NK-92 (cell line): ENCODE data around the gene LRRC4C.

ENCODE experiments used
- DNase-seq: peaks from one replicate; lab custom pipeline; 2025; ENCODE audit not compliant: unreplicated experiment; lab: John Stamatoyannopoulos, UW

LRRC4C gene

GRCh38 chr11:40134820-40135570 is 1324.5 kb downstream of the LRRC4C start:
- DNase-seq: no peak

- DNase-seq: no peak
Measured at GRCh38 chr11:40133498-40133897, 1326.0 kb downstream of the LRRC4C start.

GRCh38 chr11:40132912-40133311 is 1326.5 kb downstream of the LRRC4C start:
- DNase-seq: no peak

- no peak for DNase-seq
Measured at GRCh38 chr11:40130427-40130826, 1329.0 kb downstream of the LRRC4C start.

GRCh38 chr11:40129266-40129665 is 1330.2 kb downstream of the LRRC4C start:
- DNase-seq: no peak

GRCh38 chr11:40125054-40125453 is 1334.4 kb downstream of the LRRC4C start:
- no peak for DNase-seq

GRCh38 chr11:40119661-40120060 is 1339.8 kb downstream of the LRRC4C start:
- no peak for DNase-seq

- DNase-seq: no peak
Measured at GRCh38 chr11:40118780-40119179, 1340.7 kb downstream of the LRRC4C start.

GRCh38 chr11:40118026-40118425 is 1341.4 kb downstream of the LRRC4C start:
- no peak for DNase-seq

- no peak for DNase-seq
Measured at GRCh38 chr11:40104941-40105550, 1354.4 kb downstream of the LRRC4C start.

GRCh38 chr11:40100781-40101180 is 1358.7 kb downstream of the LRRC4C start:
- DNase-seq: no peak

GRCh38 chr11:40100162-40100553 is 1359.3 kb downstream of the LRRC4C start:
- no peak for DNase-seq

GRCh38 chr11:40099426-40100161 is 1359.9 kb downstream of the LRRC4C start:
- DNase-seq: no peak

- no peak for DNase-seq
Measured at GRCh38 chr11:40095446-40095845, 1364.0 kb downstream of the LRRC4C start.

GRCh38 chr11:40094954-40095353 is 1364.5 kb downstream of the LRRC4C start:
- no peak for DNase-seq

- DNase-seq: no peak
Measured at GRCh38 chr11:40080434-40080833, 1379.0 kb downstream of the LRRC4C start.
